GM12878 (cell line): Measurements from ENCODE around the gene ZMAT3. TPM values are rescaled to one million over a fixed set of nuclear protein-coding genes. Genes with fewer than 3 reads are reported as not detected.

Experiments used
- ATAC-seq: fragments of 200-7000 bp; cut with Tn5 transposase; 3 replicates; pipeline ENCODE4 v1.9.1; 2020; ENCODE audit warnings: mild to moderate bottlenecking, moderate library complexity
- BruUV-seq: library from RNA; stranded (reverse); fragments of 400-500 nt; replicated peaks from 2 replicates; lab custom pipeline; 2021; lab: Mats Ljungman, UMichigan
- CTCF ChIA-PET: fragments of 300-600 bp; sonication (Branson Sonifier 250); formaldehyde crosslinking; extraction: SDS; loops from one replicate; lab custom pipeline; 2021; ENCODE audit warnings: inconsistent platforms; lab: Yijun Ruan, JAX
- POLR2A ChIA-PET: fragments of 350-600 bp; formaldehyde crosslinking; extraction: SDS; loops from one replicate; lab custom pipeline; 2021; ENCODE audit warnings: inconsistent platforms; lab: Charles Lee
- RAD21 ChIA-PET: fragments of 300-600 bp; sonication (Branson Sonifier 250); formaldehyde crosslinking; loops from one replicate; lab custom pipeline; 2023; ENCODE audit warnings: antibody characterized with exemption; ENCODE audit not compliant: unreplicated experiment; lab: Charles Lee
- SMC1A ChIA-PET: fragments of 300-600 bp; sonication (Branson Sonifier 250); formaldehyde crosslinking; loops from one replicate; lab custom pipeline; 2023; ENCODE audit not compliant: unreplicated experiment, uncharacterized antibody; lab: Charles Lee
- DNase-seq: peaks from one replicate; pipeline ENCODE4 v3.0.0-alpha.2; 2011; ENCODE audit warnings: low read depth, low spot score
- FAIRE-seq: peaks from 3 replicates; lab custom pipeline; 2011; peaks lifted over from hg19 to GRCh38; lab: Jason Lieb, UNC
- H2AFZ ChIP-seq: 2 replicates; pipeline ENCODE4 v1.6.0; 2011; ENCODE audit warnings: low read depth, low read length, control low read depth; ENCODE audit not compliant: control insufficient read depth
- H3K27ac ChIP-seq: 2 replicates; pipeline ENCODE4 v1.5.1; 2011; ENCODE audit warnings: control low read depth; ENCODE audit not compliant: control insufficient read depth, insufficient read depth
- H3K27me3 ChIP-seq, 2 experiments: replicated peaks in 1 of 2; 2 replicates each; pipeline versions ENCODE4 v1.6.0 to v1.6.1; 2011; ENCODE audit warnings: low read length in 1 of 2; ENCODE audit not compliant: control insufficient read depth in 2 of 2, insufficient read depth in 2 of 2
- H3K36me3 ChIP-seq, 2 experiments: 2 replicates each; pipeline ENCODE4 v1.5.1; 2011; ENCODE audit warnings: low read length in 1 of 2; ENCODE audit not compliant: control insufficient read depth in 2 of 2, insufficient read depth in 2 of 2
- H3K4me1 ChIP-seq: 2 replicates; pipeline ENCODE4 v1.6.1; 2011; ENCODE audit warnings: mild to moderate bottlenecking, low read length, moderate library complexity, mixed read lengths; ENCODE audit not compliant: control insufficient read depth, insufficient read depth
- H3K4me2 ChIP-seq: 2 replicates; pipeline ENCODE4 v1.6.0; 2011; ENCODE audit warnings: control low read depth; ENCODE audit not compliant: control insufficient read depth, insufficient read depth
- H3K4me3 ChIP-seq: fragments of 200-600 bp; sonication (generic); 2 replicates; pipeline ENCODE4 v1.5.1; 2016
- H3K79me2 ChIP-seq: 2 replicates; pipeline ENCODE4 v1.6.0; 2011; ENCODE audit warnings: low read length; ENCODE audit not compliant: control insufficient read depth, insufficient read depth
- H3K9ac ChIP-seq: 2 replicates; pipeline ENCODE4 v1.8.0; 2011; ENCODE audit warnings: low read length, control low read depth, mixed read lengths; ENCODE audit not compliant: control insufficient read depth, insufficient read depth
- H3K9me3 ChIP-seq: replicated peaks from 3 replicates; pipeline ENCODE4 v1.5.1; 2011; ENCODE audit warnings: mild to moderate bottlenecking, low read length; ENCODE audit not compliant: control insufficient read depth, insufficient read depth
- H4K20me1 ChIP-seq: 2 replicates; pipeline ENCODE4 v1.6.0; 2011; ENCODE audit not compliant: control insufficient read depth, insufficient read depth
- EGR1 ChIP-seq, 2 experiments: IDR thresholded peaks; 1 replicate in 1 of 2; 2 replicates in 1 of 2; pipeline ENCODE4 v1.6.1; 2011 to 2012; ENCODE audit warnings: low read depth in 2 of 2, low read length in 2 of 2, borderline replicate concordance in 1 of 2, mild to moderate bottlenecking in 1 of 2, moderate library complexity in 1 of 2
- JUNB ChIP-seq: IDR thresholded peaks from 2 replicates; pipeline ENCODE4 v1.6.1; 2016; ENCODE audit warnings: antibody characterized with exemption, mild to moderate bottlenecking
- KDM1A ChIP-seq: fragments of 200-600 bp; sonication (generic); IDR thresholded peaks from 2 replicates; pipeline ENCODE4 v1.6.1; 2016; ENCODE audit warnings: borderline replicate concordance
- KLF5 ChIP-seq: fragments of 450-650 bp; IDR thresholded peaks from 2 replicates; pipeline ENCODE4 v1.6.1; 2014; ENCODE audit warnings: mild to moderate bottlenecking; ENCODE audit not compliant: partially characterized antibody
- LARP7 ChIP-seq: fragments of 450-650 bp; IDR thresholded peaks from 2 replicates; pipeline ENCODE4 v1.6.1; 2017; ENCODE audit warnings: mild to moderate bottlenecking
- MLLT1 ChIP-seq: fragments of 450-650 bp; IDR thresholded peaks from 2 replicates; pipeline ENCODE4 v1.6.1; 2016; ENCODE audit warnings: mild to moderate bottlenecking
- NFYB ChIP-seq: IDR thresholded peaks from 2 replicates; pipeline ENCODE4 v1.6.1; 2011; ENCODE audit warnings: low read depth, mild to moderate bottlenecking, low read length, improper control_type of control experiment, moderate library complexity; ENCODE audit not compliant: insufficient read depth
- NR2C2 ChIP-seq: IDR thresholded peaks from 2 replicates; pipeline ENCODE4 v1.6.1; 2011; ENCODE audit warnings: borderline replicate concordance, low read depth; ENCODE audit not compliant: control insufficient read depth, insufficient read length
- PKNOX1 ChIP-seq: fragments of 450-650 bp; IDR thresholded peaks from 2 replicates; pipeline ENCODE4 v1.6.1; 2016; ENCODE audit warnings: mild to moderate bottlenecking
- RAD51 ChIP-seq: fragments of 450-650 bp; IDR thresholded peaks from 2 replicates; pipeline ENCODE4 v1.6.1; 2016; ENCODE audit warnings: moderate library complexity, mild to moderate bottlenecking, inconsistent platforms
- RELA ChIP-seq: fragments of 450-650 bp; IDR thresholded peaks from 2 replicates; pipeline ENCODE4 v1.8.0; 2014; ENCODE audit warnings: borderline replicate concordance; ENCODE audit not compliant: partially characterized antibody
- SMAD1 ChIP-seq: fragments of 450-650 bp; IDR thresholded peaks from 2 replicates; pipeline ENCODE4 v1.6.1; 2018; ENCODE audit warnings: mild to moderate bottlenecking, low read depth; ENCODE audit not compliant: partially characterized antibody
- SUPT20H ChIP-seq: IDR thresholded peaks from 2 replicates; pipeline ENCODE4 v1.6.1; 2011; ENCODE audit warnings: low read depth, mild to moderate bottlenecking, low read length, moderate library complexity, borderline replicate concordance; ENCODE audit not compliant: control insufficient read depth
- WGBS: methylation state at CpG from one replicate; pipeline ENCODE4 v1.1.6; 2016; ENCODE audit warnings: low lambda C conversion rate; ENCODE audit not compliant: insufficient replicate concordance, insufficient coverage; ENCODE audit errors: missing lambda C conversion rate; 5-methylcytosine and 5-hydroxymethylcytosine counted together
- in situ Hi-C: fragments of 300-500 bp; cut with MboI; formaldehyde crosslinking; loops from 9 replicates; pipeline ENCODE4 v1.14.3; 2018; ENCODE audit warnings: mixed read lengths
- intact Hi-C: fragments of 100-400 bp; cut with micrococcal nuclease; formaldehyde crosslinking; loops from one replicate; pipeline ENCODE4 v1.14.2; 2022; ENCODE audit not compliant: unreplicated experiment
- polyA plus RNA-seq, 11 experiments: library from polyadenylated mRNA; depleted of rRNA in 4 of 11; unstranded in 6 of 11; stranded (reverse) in 5 of 11; fragments of >200 nt; fragmentation: Nextera tagmentation in 4 of 11; fragmentation: Illumina TruSeq in 1 of 11; extraction: Ambion mirVana in 4 of 11; extraction: Trizol in 1 of 11; gene quantifications; 1 replicate in 1 of 11; 2 replicates in 10 of 11; pipeline versions ENCODE4 v1.2.1 to v1.2.3, GENCODE V29; 2011 to 2016; ENCODE audit warnings: inconsistent platforms in 2 of 11, missing spikeins in 2 of 11, low read depth in 1 of 11
- total RNA-seq, 4 experiments: library from RNA; depleted of rRNA in 3 of 4; stranded (reverse); fragments of >200 nt in 3 of 4; fragmentation: Illumina TruSeq in 1 of 4; extraction: Trizol in 1 of 4; gene quantifications; 2 replicates each; pipeline versions ENCODE4 v1.2.1 to v1.2.3, GENCODE V29; 2013 to 2021
- TF ChIP-seq, protein P1 (sequence below): fragments of 450-650 bp; IDR thresholded peaks from 2 replicates; pipeline ENCODE4 v1.6.1; 2014; ENCODE audit warnings: mild to moderate bottlenecking
- TF ChIP-seq, protein P2 (sequence below): IDR thresholded peaks from 2 replicates; pipeline ENCODE4 v1.6.1; 2011; ENCODE audit warnings: low read depth, mild to moderate bottlenecking, low read length, moderate library complexity, borderline replicate concordance; ENCODE audit errors: extremely low read depth

The ZMAT3 gene
- total and polyA plus RNA-seq, 10 of the 15 experiments (the other 5 are each of a cell fraction or from before 2014, with no cell fraction given), result 6.2 to 55.9 (median 25.8) TPM

DNA sequence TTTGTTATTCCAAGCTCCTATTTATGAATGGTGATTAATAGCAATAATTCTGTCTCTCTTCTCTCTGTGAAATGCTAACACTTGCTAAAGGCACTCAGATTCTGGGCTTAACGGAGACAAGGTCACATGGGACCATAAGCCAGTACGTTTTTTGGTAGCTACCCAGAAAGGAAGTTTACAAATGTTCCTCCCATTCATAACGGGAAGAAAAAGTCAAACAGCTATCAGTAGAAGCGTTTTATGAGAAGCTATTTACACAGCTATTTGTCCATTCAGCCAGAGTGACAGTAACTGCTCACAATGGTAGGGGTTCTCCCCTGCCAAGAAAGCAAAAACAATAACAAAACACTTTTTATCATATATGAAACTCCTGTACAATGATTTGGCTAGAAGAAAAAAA lies 51.5 kb downstream of the ZMAT3 start:
- ATAC-seq, result peak; percentile 20
- RAD21 ChIA-PET, result interaction anchor here (0.8 to 4.3 kb wide), 13 partner anchors 8 to 542 kb away, joined by 3 to 96 read pairs (median 6); partner anchors contain the start of genes ACTL6A, PIK3CA and ZMAT3

More for the DNA sequence above, 51.5 kb downstream of the ZMAT3 start:
- H2AFZ ChIP-seq, result peak overlapping the region; percentile 17; the same call in 1 of the 2 replicates
- ChIA-PET POLR2A (interaction anchor here (1.2 to 4.2 kb wide), 5 partner anchors 26 to 302 kb away, joined by 3 to 58 read pairs (median 4); partner anchors contain the start of gene ZMAT3), CTCF (interaction anchor here (0.9 to 4.3 kb wide), 13 partner anchors 9 to 301 kb away, joined by 3 to 102 read pairs (median 5); partner anchors contain the start of gene ZMAT3), SMC1A (interaction anchor here (0.6 to 4.2 kb wide), 14 partner anchors 8 to 302 kb away, joined by 3 to 105 read pairs (median 4); partner anchors contain the start of gene ZMAT3)
- H4K20me1 ChIP-seq, result no peaks in the 10 kb centered on the region
- no peak overlapping the region for H3K9ac ChIP-seq
- H3K9me3 ChIP-seq, result no peaks in the 10 kb centered on the region
- H3K27ac ChIP-seq, result no peak overlapping the region; the same call in 1 of the 2 replicates
- no peak overlapping the region for H3K4me3 ChIP-seq
- FAIRE-seq, result no peak
- DNase-seq, result no peak
- WGBS, result 16% methylated on average over 4 of the region's 4 CpGs
- peaks cover 1% of the 10 kb centered on the region for H3K79me2 ChIP-seq
- no TSS peak for BruUV-seq
- H3K36me3 ChIP-seq, result peaks cover 2 to 8% of the 10 kb centered on the region in 2 experiments; a peak in 3 of 4 replicates
- in situ Hi-C loops (no loop called here), intact Hi-C loops (no loop called here)
- H3K27me3 ChIP-seq, result no peaks in the 10 kb centered on the region
- H3K4me1 ChIP-seq, result peaks cover 51% of the 10 kb centered on the region
- H3K4me2 ChIP-seq, result no peak overlapping the region; the same call in 1 of the 2 replicates
- TF ChIP-seq JUNB (peak; percentile 13; the same call in 1 of the 2 replicates), NR2C2 (no peak), MLLT1 (no peak), RAD51 (peak; percentile 61; the same call in 1 of the 2 replicates), KDM1A (no peak), PKNOX1 (peak; percentile 73), NFYB (0 out of 2 replicates have a peak, but pooled peaks have one; percentile 31), LARP7 (no peak), RELA (no peak), SUPT20H (no peak), EGR1 (IDR thresholded peaks at IDR 0.05; ENCODE audit: borderline replicate concordance in 1 of 2, low read depth in 2 of 2, low read length in 2 of 2) (no peak), SMAD1 (no peak), KLF5 (no peak)
- TF ChIP-seq, protein P1, sequence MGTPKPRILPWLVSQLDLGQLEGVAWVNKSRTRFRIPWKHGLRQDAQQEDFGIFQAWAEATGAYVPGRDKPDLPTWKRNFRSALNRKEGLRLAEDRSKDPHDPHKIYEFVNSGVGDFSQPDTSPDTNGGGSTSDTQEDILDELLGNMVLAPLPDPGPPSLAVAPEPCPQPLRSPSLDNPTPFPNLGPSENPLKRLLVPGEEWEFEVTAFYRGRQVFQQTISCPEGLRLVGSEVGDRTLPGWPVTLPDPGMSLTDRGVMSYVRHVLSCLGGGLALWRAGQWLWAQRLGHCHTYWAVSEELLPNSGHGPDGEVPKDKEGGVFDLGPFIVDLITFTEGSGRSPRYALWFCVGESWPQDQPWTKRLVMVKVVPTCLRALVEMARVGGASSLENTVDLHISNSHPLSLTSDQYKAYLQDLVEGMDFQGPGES, result no peak
- TF ChIP-seq, protein P2, sequence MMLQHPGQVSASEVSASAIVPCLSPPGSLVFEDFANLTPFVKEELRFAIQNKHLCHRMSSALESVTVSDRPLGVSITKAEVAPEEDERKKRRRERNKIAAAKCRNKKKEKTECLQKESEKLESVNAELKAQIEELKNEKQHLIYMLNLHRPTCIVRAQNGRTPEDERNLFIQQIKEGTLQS, result no peak
